ENCODE measurements around the gene FAR2. TPM values are rescaled to one million over a fixed set of nuclear protein-coding genes. Genes with fewer than 3 reads are reported as not detected.

Gene FAR2
- total RNA-seq, 4 donors from 2014 or later: 0.38 to 8.2 (median 2.6) TPM

DNA sequence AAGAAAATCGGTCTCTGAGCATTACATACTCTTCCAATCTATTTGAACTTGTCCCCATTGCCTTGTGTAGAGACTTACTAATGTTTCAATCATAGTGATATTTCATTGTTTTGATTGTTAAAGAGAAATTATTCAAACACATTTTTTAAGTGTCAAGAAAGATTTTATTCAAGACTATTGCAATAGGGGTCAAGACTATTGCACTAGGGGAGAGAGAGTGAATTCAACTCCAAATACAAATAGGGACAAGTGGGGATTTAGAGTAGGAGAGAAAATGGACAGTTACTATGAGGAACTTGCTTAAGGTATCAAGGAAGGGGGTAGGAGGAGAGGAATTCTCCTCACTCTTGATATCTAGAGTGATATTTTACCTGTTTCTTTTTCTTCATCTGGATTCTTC is 73.1 kb downstream of the FAR2 start:
- no peaks in the 10 kb centered on the region for H3K27me3 ChIP-seq
- H3K9me3 ChIP-seq: no peaks in the 10 kb centered on the region
- peaks cover 0 to 3% (median 0%) of the 10 kb centered on the region in 3 donors for H3K4me1 ChIP-seq
- intact Hi-C loops (cut with DNase I): no loop called here
- no peak overlapping the region for H3K27ac ChIP-seq
- H3K4me3 ChIP-seq: no peak overlapping the region
- no peaks in the 10 kb centered on the region for H3K36me3 ChIP-seq
- 73 to 83% methylated on average over 1 of the region's 1 CpG for WGBS, 2 donors
- TF ChIP-seq CTCF (IDR thresholded peaks at IDR 0.05) (no peak), POLR2A (IDR thresholded peaks at IDR 0.05) (no peak)
- DNase-seq: no peak

DNA sequence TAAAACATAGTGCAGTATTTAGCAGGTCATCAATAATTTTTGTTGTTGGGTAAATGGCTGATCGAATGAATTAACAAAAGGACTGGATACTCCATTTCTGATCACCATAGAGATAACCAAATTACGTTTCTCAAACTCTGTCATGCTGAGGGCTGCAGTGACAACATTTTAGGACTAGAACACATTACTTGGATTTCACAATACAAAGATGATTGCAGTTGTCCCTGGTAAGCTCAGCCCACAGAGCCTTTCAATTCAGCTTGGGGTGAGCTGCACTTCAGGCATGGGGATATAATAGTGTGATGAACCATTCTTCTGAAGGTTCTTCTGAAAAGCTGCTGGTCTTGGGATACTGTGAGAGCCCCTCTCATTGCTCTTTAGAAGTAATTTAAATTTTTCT is 74.3 kb downstream of the FAR2 start:
- TF ChIP-seq CTCF (IDR thresholded peaks at IDR 0.05) (no peak), POLR2A (IDR thresholded peaks at IDR 0.05) (no peak)
- 53 to 65% methylated on average over 2 of the region's 2 CpGs for WGBS, 2 donors
- intact Hi-C loops (cut with DNase I): no loop called here

GRCh38 chr12:29223956-29224543 is 75.0 kb downstream of the FAR2 start:
- intact Hi-C loops (cut with DNase I): no loop called here
- 79 to 82% methylated on average over 2 of the region's 2 CpGs for WGBS, 2 donors
- H3K27me3 ChIP-seq: no peaks in the 10 kb centered on the region
- no peaks in the 10 kb centered on the region for H3K36me3 ChIP-seq
- no peaks in the 10 kb centered on the region for H3K4me1 ChIP-seq
- H3K27ac ChIP-seq: no peak overlapping the region
- TF ChIP-seq POLR2A (IDR thresholded peaks at IDR 0.05) (no peak), CTCF (IDR thresholded peaks at IDR 0.05) (no peak)
- H3K9me3 ChIP-seq: no peaks in the 10 kb centered on the region
- DNase-seq: no peak
- H3K4me3 ChIP-seq: no peak overlapping the region

More for the DNA sequence above, 74.3 kb downstream of the FAR2 start:
- no peaks in the 10 kb centered on the region for H3K9me3 ChIP-seq
- no peak overlapping the region for H3K27ac ChIP-seq
- no peak overlapping the region for H3K4me3 ChIP-seq
- DNase-seq: no peak
- H3K36me3 ChIP-seq: no peaks in the 10 kb centered on the region
- H3K27me3 ChIP-seq: no peaks in the 10 kb centered on the region
- no peaks in the 10 kb centered on the region for H3K4me1 ChIP-seq

DNA sequence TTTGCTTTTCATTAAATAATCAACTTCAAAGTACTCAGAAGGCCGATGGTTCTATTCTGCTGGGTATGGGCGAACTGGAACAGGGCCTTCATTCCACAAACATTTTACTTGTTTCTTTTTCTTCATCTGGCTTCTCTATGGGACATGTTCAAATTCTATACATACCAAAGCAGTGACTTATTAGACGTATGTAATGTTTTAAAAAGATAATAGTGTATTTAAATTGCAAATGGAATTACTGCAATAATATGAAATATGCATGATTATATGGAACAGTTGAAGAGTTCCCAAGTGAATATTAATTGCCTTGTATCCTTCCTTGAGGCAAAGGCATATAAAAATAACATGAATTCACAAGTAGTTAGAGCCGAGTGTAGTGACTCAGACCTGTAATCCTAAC is 75.5 kb downstream of the FAR2 start:
- Histone ChIP-seq H3K4me1 (no peaks in the 10 kb centered on the region), H3K4me3 (no peak overlapping the region), H3K36me3 (no peaks in the 10 kb centered on the region), H3K9me3 (no peaks in the 10 kb centered on the region), H3K27ac (no peak overlapping the region), H3K27me3 (no peaks in the 10 kb centered on the region)
- no peak for DNase-seq
- TF ChIP-seq CTCF (IDR thresholded peaks at IDR 0.05): no peak
- no peak for TF ChIP-seq POLR2A (IDR thresholded peaks at IDR 0.05)
- intact Hi-C loops (cut with DNase I): no loop called here
- 61 to 68% methylated on average over 4 of the region's 4 CpGs for WGBS, 2 donors

- intact Hi-C loops (cut with DNase I): no loop called here
- H3K27me3 ChIP-seq: no peaks in the 10 kb centered on the region
- 62 to 67% methylated on average over 2 of the region's 2 CpGs for WGBS, 2 donors
- no peak overlapping the region for H3K4me3 ChIP-seq
- no peaks in the 10 kb centered on the region for H3K9me3 ChIP-seq
- TF ChIP-seq CTCF (IDR thresholded peaks at IDR 0.05): no peak
- DNase-seq: no peak
- no peaks in the 10 kb centered on the region for H3K36me3 ChIP-seq
- no peaks in the 10 kb centered on the region for H3K4me1 ChIP-seq
- no peak overlapping the region for H3K27ac ChIP-seq
These were observed 76.8 kb downstream of the FAR2 start for GRCh38 chr12:29225834-29226233.
